Stimulated activated CD4-positive, alpha-beta T cell treated with anti-CD3 and anti-CD28 coated beads, Interleukin-12 subunit alpha, Interleukin-12 subunit beta, amount 100 ng/mL, for 48 hours (primary cell): ENCODE data around the gene PFKFB3.
A peak's percentile ranks its signal among the peaks of the same experiment; 100 is the strongest.

Experiments
- DNase-seq, 3 donors: peaks; one replicate each; pipeline ENCODE4 v3.0.0-alpha.2; 2020; ENCODE audit warnings: low read depth in 2 of 3, low spot score in 1 of 3

The PFKFB3 gene

DNA sequence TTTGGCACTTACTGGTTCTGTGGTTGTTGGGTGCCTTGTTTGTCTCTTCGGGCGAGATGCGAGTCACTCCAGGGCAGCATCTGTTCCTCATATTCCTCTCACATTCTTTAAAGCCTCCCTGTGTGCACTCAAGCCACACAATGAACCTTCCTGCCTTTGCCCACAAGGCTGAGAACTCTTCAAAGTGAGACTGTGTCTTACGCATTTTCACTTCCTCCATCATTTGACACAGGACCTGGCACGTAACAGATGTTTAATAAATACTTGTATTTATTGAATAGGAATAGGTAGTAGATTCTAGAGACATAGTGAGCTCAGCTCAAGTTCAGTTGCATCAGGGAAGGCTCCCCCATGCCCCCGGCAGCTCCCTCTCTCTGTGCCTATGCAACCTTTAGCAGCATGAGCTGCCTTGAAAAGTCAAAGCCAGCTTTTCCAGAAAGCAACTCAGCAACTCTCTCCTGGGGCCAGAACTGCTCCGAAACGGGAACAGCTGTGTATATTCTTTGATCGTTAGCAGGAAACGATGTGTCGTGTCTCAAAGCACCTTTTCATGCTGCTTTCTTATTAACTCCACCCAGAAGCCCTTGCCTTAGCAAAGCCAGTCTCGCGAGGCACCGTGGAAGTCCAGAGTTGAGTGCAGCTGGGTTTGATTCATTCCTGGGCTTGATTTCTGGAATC, 97.5 kb downstream of the PFKFB3 start:
- DNase-seq, result peak in 1 of 3 donors; percentile 12

- no peak for DNase-seq
Measured at GRCh38 chr10:6300784-6301460, 98.2 kb downstream of the PFKFB3 start.

DNA sequence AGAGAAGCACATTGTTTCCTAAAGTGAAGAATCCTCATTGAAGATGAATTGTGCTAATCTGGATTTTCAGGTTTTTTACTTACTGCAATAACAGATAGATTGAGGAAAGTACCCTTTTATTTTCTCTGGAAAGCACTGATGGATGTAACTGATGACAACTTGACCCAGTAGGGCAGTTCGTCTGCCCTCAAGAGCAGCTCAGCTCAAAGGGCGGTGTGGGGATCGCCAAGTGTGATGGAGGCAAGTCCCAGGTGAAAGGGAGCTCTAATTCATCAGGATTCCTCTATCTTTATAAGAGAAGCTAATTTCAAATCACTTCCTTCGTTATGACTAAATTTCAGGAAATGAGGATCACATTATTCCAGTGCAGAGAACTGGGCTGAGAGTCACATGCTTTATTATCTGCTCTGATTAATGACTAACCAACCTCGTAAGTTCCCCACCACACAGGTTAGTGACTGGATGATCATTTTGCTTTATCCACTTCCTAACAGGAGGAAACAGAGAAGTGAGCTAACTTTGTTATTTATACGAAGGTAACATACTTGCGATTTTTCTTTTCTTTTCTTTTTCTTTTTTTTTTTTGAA, 98.8 kb downstream of the PFKFB3 start:
- no peak for DNase-seq
